ENCODE results near the gene IPMK. TPM values are rescaled to one million over a fixed set of nuclear protein-coding genes. Genes with fewer than 3 reads are reported as not detected.

IPMK gene
- total and polyA plus RNA-seq, 9 of the 15 experiments (the other 6 are each of a cell fraction or from before 2014, with no cell fraction given): 0.98 to 4.4 (median 2.7) TPM

- TF ChIP-seq CTCFL (IDR thresholded peaks at IDR 0.05; ENCODE audit: borderline replicate concordance, insufficient read depth, low read depth, low read length, poor library complexity, severe bottlenecking): no peak
- no peak for TF ChIP-seq TCFL5 (CRISPR knock-in tag; conservative IDR thresholded peaks at IDR 0.05)
- TF ChIP-seq ZNF668 (CRISPR knock-in tag; IDR thresholded peaks at IDR 0.05): no peak
- 0 out of 2 replicates have a peak, but pooled peaks have one; percentile 74 for TF ChIP-seq MIER1 (IDR thresholded peaks at IDR 0.05; ENCODE audit: low read depth)
- TF ChIP-seq ARID3B (CRISPR knock-in tag; IDR thresholded peaks at IDR 0.05; ENCODE audit: borderline replicate concordance): no peak
- TF ChIP-seq NKRF (IDR thresholded peaks at IDR 0.05; ENCODE audit: borderline replicate concordance): peak; percentile 60; the same call in 1 of the 2 replicates
- 0 out of 2 replicates have a peak, but pooled peaks have one; percentile 46 for TF ChIP-seq ERF (CRISPR knock-in tag; IDR thresholded peaks at IDR 0.05)
- TF ChIP-seq CREB1 (IDR thresholded peaks at IDR 0.05): peak; percentile 63
- TF ChIP-seq CREB1 (CRISPR knock-in tag; IDR thresholded peaks at IDR 0.05): peak; percentile 81
- TF ChIP-seq YY1 (IDR thresholded peaks at IDR 0.05; ENCODE audit: borderline replicate concordance in 1 of 3, control insufficient read depth in 1 of 3, extremely low read depth in 1 of 3, insufficient read depth in 3 of 3, insufficient read length in 1 of 3, insufficient replicate concordance in 2 of 3, low read depth in 1 of 3, low read length in 2 of 3): peak in 2 of 3 experiments; percentile 53 to 76
- no peak for TF ChIP-seq CBX8 (IDR thresholded peaks at IDR 0.05; ENCODE audit: borderline replicate concordance, extremely low read depth, low read depth, low read length, poor library complexity, severe bottlenecking)
- TF ChIP-seq ESRRB (CRISPR knock-in tag; IDR thresholded peaks at IDR 0.05; ENCODE audit: borderline replicate concordance): no peak
- 0 out of 2 replicates have a peak, but pooled peaks have one; percentile 4 for TF ChIP-seq ZBTB33 (CRISPR knock-in tag; IDR thresholded peaks at IDR 0.05)
- TF ChIP-seq GATA2 (CRISPR knock-in tag; IDR thresholded peaks at IDR 0.05): no peak
- 0 out of 2 replicates have a peak, but pooled peaks have one; percentile 13 for TF ChIP-seq MAFK (IDR thresholded peaks at IDR 0.05; ENCODE audit: low read length)
- TF ChIP-seq ARID2 (IDR thresholded peaks at IDR 0.05): no peak
- peak; percentile 82 for TF ChIP-seq RBFOX2 (IDR thresholded peaks at IDR 0.05; ENCODE audit: low read depth, low read length)
Measured at GRCh38 chr10:58267713-58268453, at the start of gene IPMK (continued).
